DMS53 (cell line): ENCODE measurements around the gene PSG4.
"Not testable (repeated sequence)": the region's sequence is repeated elsewhere in the genome, so short reads cannot be mapped to it uniquely, and the experiment has no call there.

Experiments
- DNase-seq: peaks from one replicate; lab custom pipeline; 2025; lab: John Stamatoyannopoulos, UW

Gene PSG4

DNA sequence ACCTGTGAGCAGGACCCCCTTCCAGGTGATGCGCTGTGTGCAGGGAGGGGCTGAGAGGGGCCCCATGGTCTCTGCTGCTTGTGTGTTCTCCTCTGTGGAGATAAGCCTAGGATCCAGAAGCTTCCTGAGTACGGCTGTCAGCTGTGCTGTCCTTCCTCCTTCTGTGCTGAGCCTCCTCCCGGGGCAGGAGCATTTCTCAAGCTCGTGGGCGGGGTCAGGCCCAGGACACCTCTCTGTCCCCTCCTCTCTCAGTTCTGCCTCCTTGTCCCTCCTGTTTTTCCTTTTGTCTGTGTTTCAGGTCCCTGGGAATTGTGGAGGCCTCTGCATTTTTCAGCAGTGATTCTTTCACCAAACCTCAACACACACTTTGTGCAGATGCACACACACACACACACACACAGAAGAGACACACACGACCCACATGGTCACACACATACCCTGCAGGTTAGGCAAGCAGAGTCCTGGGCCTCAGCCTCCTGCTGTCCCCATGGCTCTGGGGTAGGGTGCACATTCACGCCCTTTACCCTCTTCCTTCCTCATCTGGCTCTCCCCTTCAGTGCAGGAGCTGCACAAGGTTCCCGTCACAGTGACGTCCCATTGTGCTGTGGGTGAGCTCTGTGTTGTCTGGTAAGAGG, at the start of gene PSG4:
Gene PSG4, minus strand, starts transcription at position 168 of the 635 bp plus-strand sequence. Its CDS starts 102 bp downstream, at position 66.
- DNase-seq: not testable (repeated sequence)

DNA sequence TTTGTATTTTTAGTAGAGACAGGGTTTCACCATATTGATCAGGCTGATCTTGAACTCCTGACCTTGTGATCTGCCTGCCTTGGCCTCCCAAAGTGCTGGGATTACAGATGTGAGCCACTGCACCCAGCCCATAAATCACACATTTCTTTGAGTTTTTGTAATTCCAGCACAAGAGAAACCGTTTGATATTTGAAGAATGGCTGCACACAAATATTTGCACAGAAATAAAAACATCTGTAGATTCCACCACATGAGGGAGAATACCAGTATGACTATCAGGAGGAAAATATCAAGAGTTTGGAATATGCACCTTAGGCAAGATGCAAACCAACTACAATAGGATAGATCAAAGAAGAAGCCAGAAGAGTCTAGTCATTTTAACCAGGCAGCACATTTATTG, 46.0 kb upstream of the PSG4 start:
- not testable (repeated sequence) for DNase-seq

DNA sequence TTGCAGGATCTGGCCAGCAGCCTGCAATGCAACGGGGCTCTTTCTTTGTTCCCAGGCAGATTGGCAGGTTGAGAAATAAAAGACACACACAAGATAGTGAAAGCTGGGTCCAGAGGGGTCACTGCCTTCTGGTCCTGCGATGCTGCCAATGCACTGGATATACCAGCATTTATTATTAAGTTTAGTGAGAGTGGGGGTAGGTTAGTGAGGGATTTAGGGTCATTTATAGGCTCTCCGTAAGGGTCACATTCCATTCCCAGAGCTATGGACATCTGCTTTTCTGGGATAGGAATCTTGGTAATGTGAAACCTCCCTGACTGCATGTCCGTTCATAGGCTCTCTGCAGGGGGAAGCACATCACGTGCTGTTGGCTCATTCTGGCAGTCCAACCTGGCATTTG, 44.9 kb upstream of the PSG4 start:
- not testable (repeated sequence) for DNase-seq

GRCh38 chr19:43248635-43249002, 43.2 kb upstream of the PSG4 start:
- DNase-seq: not testable (repeated sequence)

- DNase-seq: not testable (repeated sequence)
Observed at GRCh38 chr19:43247243-43247880, 41.9 kb upstream of the PSG4 start.

DNA sequence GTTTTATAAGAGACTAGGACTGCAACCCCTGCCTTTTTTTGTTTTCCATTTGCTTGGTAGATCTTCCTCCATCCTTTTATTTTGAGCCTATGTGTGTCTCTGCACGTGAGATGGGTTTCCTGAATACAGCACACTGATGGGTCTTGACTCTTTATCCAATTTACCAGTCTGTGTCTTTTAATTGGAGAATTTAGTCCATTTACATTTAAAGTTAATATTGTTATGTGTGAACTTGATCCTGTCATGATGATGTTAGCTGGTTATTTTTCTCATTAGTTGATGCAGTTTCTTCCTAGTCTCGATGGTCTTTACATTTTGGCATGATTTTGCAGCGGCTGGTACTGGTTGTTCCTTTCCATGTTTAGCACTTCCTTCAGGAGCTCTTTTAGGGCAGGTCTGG, 40.4 kb upstream of the PSG4 start:
- not testable (repeated sequence) for DNase-seq

DNA sequence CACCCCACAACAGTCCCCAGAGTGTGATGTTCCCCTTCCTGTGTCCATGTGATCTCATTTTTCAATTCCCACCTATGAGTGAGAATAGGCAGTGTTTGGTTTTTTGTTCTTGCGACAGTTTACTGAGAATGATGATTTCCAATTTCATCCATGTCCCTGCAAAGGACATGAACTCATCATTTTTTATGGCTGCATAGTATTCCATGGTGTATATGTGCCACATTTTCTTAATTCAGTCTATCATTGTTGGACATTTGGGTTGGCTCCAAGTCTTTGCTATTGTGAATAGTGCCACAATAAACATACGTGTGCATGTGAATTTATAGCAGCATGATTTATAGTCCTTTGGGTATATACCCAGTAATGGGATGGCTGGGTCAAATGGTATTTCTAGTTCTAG, 36.8 kb upstream of the PSG4 start:
- not testable (repeated sequence) for DNase-seq

DNA sequence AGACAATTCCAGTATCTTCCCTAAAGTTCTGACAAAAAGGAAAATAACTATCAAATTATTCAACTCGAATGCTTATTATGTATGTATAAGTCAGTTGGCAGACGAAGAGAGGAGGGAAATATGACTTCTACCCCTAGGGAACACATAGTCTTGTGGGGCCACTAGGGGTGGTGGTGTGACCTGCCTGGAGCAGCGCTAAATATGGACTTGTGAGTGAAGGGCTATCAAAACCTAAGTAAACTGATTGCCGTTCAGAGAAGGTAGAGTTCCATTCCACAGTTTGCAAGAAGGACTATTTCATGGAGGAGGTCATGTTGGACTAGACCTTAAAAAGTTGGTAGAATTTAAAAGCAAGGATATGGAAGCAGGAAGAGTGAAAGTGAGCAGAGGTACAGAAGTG, 32.8 kb upstream of the PSG4 start:
- not testable (repeated sequence) for DNase-seq

- not testable (repeated sequence) for DNase-seq
Observed at GRCh38 chr19:43235686-43236085, 30.2 kb upstream of the PSG4 start.

- peak; percentile 55 for DNase-seq
Observed at GRCh38 chr19:43229315-43229714, 23.9 kb upstream of the PSG4 start.

DNA sequence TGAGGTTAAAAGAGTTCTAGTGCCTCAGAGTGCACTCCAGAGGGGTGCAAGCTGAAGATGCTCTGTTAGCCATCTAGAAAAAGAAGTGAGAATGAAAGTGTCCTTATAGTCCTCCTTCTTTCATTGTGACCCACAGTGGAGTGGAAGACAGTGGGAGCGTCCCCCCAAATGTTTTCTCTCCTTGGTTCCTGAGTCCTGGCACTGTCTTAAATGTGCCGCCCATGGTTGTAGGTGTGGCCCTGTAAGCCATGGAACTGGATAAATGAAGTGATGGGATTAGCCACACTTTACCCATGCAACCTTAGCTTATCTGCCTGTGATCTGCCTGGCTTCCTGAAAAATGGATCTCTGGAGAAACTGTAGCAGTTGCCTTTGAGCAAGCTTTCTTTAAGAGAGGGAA, 23.3 kb upstream of the PSG4 start:
- DNase-seq: peak; percentile 11

DNA sequence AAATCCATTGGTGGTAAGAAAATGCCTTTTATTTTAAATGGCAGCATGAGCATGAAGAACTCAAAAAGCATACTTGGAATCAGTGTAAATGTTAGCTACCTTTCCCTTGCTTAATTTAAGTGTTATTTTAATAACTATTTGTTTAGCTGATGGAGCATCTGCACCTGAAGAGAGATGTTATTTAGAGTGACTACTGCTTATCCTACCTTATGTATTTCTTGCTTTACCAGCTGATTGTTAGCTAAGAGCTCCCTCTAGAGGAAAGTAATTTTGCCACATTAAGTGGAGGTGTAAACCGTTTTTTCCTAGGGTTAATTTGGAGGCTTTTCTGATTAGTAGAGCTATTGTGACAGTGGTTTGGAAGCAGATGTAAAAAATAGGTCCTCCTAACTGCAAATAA, 21.5 kb upstream of the PSG4 start:
- DNase-seq: not testable (repeated sequence)

DNA sequence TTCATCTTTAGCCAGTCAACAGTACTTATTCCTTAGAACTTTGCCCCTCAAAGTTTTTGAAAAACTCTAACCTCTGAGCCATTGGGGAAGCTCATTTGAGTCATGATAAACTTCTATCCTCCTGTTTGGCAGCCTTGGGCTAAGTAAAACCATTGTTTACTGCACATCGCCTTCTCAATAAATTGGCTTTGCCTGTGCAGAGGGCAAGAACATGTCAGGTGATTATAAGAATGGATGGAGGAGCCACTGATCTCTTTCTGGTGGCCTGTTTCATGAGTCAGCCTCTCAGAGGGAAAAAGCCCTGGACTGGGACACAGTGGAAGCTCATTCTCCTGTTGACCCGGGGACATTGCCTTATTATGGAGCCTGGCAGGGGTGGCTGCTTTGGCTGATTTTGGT, 19.4 kb upstream of the PSG4 start:
- DNase-seq: no peak

DNA sequence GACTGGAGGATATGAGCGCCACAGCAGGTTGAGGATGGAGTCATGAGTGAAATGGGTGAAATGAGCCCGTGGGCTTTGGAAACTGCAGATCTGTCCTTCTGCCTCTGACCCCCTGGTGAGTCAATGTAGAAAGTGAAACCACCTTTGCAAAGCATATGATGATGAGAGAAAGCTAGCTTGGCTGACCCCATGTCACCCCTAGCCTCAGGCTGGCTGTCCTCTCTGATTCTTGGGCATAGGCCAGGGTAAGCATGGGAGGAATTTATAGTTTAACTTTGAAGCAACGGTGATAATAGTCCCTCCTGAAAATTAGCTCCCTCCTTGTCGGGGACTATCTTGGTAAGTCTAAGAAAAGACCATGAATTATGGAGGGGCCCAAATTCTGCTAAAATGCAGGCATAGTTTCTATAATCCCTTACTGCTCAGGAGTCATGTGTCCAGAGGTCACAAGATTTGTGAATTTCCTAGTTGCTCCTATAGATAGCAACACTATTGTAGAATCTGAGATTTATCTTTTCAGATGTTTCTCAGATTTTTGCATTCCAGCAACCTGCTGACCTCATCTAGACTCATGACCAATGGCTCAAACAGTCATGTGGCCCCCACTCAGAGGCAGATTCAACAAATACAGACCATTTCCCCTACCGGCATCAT, 18.9 kb upstream of the PSG4 start:
- DNase-seq: not testable (repeated sequence)

DNA sequence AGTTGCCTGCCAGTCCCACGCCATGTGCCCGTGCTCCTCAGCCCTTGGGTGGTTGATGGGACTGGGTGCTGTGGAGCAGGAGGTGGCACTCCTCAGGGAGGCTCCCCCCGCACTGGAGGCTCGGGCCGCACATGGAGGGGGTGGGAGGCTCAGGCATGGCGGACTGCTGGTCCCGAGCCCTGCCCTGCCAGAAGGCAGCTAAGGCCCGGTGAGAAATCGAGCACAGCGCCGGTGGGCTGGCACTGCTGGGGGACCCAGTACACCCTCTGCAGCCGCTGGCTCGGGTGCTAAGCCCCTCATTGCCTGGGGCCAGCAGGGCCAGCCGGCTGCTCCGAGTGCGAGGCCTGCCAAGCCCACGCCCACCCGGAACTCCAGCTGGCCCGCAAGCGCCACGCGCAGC, 16.5 kb upstream of the PSG4 start:
- DNase-seq: not testable (repeated sequence)

DNA sequence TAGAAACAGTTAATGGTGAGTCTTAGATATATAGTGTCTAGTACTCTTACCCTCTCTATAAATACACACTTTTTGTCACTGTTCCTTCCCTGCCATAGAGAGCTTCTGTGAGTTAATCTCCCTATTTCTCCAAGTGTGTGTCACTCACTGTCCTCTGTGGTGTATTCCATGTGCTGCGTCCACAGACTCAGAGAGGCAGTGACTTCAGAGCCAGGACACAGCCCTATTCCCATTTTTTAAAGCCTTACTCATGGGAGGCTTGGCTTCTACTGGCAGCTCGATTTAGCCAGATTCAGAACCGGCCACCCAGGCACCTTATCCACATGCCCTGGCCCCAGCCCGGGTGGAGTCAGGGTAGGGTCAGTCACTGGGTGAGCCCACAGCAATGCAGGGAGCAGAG, 13.7 kb upstream of the PSG4 start:
- not testable (repeated sequence) for DNase-seq

DNA sequence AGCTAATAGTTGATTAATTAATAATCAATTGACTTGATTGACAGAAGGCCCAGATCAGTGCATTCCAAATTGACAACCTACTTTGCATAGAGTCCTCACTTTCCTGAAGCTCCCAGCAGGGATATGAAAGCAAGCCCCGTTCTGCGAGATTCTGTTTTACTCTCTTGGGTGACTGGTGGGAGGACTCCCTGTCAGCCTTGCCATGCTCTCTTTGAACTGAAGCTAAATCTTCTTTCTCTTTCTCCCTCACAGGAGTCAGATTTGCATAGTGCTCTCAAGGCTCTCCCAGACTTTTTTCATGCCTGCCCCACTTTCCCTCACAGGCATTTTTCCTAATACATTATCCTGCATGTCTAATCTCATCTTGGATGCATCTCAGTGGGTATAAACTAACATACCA, 10.4 kb upstream of the PSG4 start:
- not testable (repeated sequence) for DNase-seq

DNA sequence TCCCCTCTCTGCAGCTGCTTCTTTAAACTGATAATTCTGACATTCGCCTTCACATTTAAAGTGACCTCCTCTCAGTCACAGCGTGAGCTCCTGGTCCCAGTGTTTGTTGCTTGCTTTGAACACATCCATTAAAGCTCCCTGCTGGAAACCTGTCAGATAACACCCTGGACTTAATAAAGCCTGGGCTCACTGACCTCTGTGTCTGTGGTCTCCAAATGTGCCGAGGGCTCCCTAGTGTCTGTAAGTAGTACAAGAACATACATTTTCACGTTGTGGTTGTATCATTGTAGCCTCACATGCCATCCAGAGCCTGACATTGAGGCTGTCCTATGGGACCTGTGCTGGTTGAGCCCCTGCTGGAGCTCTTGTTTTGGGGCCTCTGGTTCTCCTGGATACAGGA, 2.6 kb upstream of the PSG4 start:
- DNase-seq: no peak

GRCh38 chr19:43207174-43207573, 1.7 kb upstream of the PSG4 start:
- not testable (repeated sequence) for DNase-seq

DNA sequence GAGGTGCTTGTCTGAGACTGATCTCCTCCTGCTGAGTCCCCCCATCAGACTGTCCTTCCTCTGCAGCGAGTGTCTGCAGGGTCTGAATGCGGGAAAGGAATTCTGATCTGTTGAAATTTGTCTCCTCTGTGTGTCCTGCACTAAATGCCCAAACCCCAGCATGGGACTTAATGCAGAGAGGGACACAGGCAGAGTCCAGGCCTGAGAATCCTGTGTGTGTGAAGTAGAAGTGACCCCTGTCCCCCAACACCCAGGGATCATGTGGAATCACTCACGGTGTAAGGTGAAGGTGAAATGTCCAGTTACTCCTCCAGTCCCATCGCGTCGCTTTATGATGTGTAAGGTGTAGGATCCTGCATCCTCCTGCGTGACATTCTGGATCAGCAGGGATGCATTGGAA, 1.8 kb downstream of the PSG4 start:
- DNase-seq: not testable (repeated sequence)

DNA sequence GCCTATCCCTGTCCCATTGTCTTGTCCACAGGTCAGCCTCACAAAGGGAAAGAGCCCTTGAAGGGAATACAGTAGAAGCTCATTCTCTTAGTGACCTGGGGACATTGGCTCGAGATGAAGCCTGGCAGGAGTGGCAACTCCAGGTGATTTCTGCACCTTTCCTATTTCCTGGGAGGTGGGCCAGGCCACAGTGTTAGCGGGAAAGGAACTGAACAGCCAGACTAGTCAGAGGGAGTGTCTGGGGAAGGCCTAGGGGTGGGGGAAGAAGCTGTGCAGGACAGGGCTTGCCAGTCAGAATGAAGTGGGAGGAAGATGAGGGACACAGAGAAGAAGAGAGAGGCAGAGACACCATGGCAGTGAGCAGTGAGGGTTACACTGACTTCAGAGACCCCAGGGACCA, 3.5 kb downstream of the PSG4 start:
- not testable (repeated sequence) for DNase-seq

DNA sequence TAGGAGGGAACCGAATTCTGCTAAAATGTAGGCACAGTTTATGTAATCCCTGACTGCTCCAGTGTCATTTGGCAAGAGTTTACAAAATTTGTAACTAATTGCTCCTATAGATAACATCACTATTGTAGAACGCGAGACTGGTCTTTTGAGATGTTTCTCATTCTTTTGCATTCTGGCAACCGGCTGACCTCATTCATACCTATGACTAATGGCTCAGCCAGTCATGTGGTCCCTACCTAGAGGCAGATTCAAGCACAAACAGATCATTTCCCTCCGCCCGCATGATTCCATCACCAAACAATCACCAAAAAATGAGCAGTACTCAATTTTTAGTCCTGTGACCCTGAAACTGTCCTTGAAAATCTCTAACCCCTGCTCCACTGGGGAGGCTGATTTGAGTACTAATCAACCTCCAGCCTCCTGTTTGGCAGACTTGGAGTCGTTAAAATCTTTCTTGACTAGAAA, 4.1 kb downstream of the PSG4 start:
- not testable (repeated sequence) for DNase-seq
